ENCODE measurements around the gene DCTN2.

DNA sequence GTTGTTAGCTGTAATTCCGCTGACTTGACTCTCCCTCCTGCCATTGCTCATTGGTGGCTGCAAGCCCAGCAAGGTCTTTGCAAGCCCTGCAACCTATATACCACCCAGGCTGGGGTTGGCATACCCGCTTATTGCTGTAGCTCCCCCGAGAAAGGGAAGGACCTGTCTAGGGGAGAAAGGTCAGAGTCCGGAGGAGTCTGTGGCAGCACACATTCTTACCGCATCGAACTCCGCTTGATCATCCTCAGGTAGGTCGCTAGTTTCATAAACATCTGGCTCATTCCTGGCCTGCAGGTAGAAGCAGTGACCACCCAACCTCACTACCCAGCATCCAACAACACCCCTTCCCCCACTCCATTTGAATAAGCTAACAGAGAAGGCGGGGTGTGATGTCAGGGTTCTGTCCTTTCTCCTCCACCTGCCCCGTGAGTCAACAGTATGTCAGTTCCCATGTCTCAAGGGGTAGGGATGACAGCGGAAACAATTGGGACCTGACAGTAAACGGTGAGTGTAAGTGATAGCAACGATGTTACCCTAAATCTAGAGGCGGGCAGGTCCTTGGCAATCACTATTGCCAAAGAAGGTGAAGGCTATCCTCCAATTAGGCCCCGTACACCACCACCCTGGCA lies 1.1 kb downstream of the DCTN2 start:
- TF ChIP-seq EZH2 (IDR thresholded peaks at IDR 0.05; ENCODE audit: insufficient read depth, poor library complexity, severe bottlenecking) (no peak), EZH2phosphoT487 (IDR thresholded peaks at IDR 0.05; ENCODE audit: insufficient read depth, low read depth) (no peak)
